Endodermal cell (in vitro differentiated cells): Measurements from ENCODE around the gene RSL24D1. TPM values are rescaled to one million over a fixed set of nuclear protein-coding genes. Genes with fewer than 3 reads are reported as not detected.
"Not testable (repeated sequence)": the region's sequence is repeated elsewhere in the genome, so short reads cannot be mapped to it uniquely, and the experiment has no call there.

Source experiments
- DNase-seq: peaks from one replicate; pipeline ENCODE4 v3.0.0-alpha.2; 2017
- H3K27ac ChIP-seq: 2 replicates; pipeline ENCODE4 v1.5.1; 2013; ENCODE audit warnings: mild to moderate bottlenecking, low read depth, low read length, moderate library complexity
- H3K27me3 ChIP-seq: 2 replicates; pipeline ENCODE4 v1.6.1; 2013; ENCODE audit warnings: mild to moderate bottlenecking, low read length, moderate library complexity; ENCODE audit not compliant: insufficient read depth, control insufficient read depth, poor library complexity, severe bottlenecking
- H3K36me3 ChIP-seq: 2 replicates; pipeline ENCODE4 v1.7.0; 2013; ENCODE audit warnings: mild to moderate bottlenecking, low read length, moderate library complexity; ENCODE audit not compliant: control insufficient read depth, insufficient read depth
- H3K4me1 ChIP-seq: one replicate; pipeline ENCODE4 v1.7.0; 2013; ENCODE audit warnings: low read length; ENCODE audit not compliant: control insufficient read depth, insufficient read depth
- H3K4me3 ChIP-seq: 2 replicates; pipeline ENCODE4 v1.5.1; 2013; ENCODE audit warnings: mild to moderate bottlenecking, low read length, moderate library complexity
- H3K9ac ChIP-seq: 2 replicates; pipeline ENCODE4 v1.6.1; 2013; ENCODE audit warnings: mild to moderate bottlenecking, low read length, moderate library complexity; ENCODE audit not compliant: poor library complexity, severe bottlenecking; ENCODE audit errors: extremely low read depth
- H3K9me3 ChIP-seq: 2 replicates; pipeline ENCODE4 v1.6.1; 2013; ENCODE audit warnings: mild to moderate bottlenecking, low read length, moderate library complexity; ENCODE audit not compliant: control insufficient read depth
- H3K27ac Mint-ChIP-seq: 2 replicates; pipeline ENCODE4 v1.8.0; 2020; ENCODE audit warnings: mixed read lengths
- H3K27me3 Mint-ChIP-seq: 2 replicates; pipeline ENCODE4 v1.8.0; 2021; ENCODE audit warnings: mild to moderate bottlenecking, mixed read lengths; ENCODE audit not compliant: insufficient read depth
- H3K36me3 Mint-ChIP-seq: 2 replicates; pipeline ENCODE4 v1.8.0; 2020; ENCODE audit warnings: low read depth, mixed read lengths
- H3K4me1 Mint-ChIP-seq: 2 replicates; pipeline ENCODE4 v1.8.0; 2020; ENCODE audit warnings: mixed read lengths
- H3K4me3 Mint-ChIP-seq: 2 replicates; pipeline ENCODE4 v1.8.0; 2020; ENCODE audit warnings: mild to moderate bottlenecking, moderate library complexity, mixed read lengths
- H3K9me3 Mint-ChIP-seq: 2 replicates; pipeline ENCODE4 v1.8.0; 2020; ENCODE audit warnings: mild to moderate bottlenecking, mixed read lengths
- WGBS, 2 experiments: methylation state at CpG; one replicate each; pipeline versions ENCODE4 v1.1.5 to v1.1.7; 2013; ENCODE audit warnings: missing lambda C conversion rate in 2 of 2, mixed read lengths in 1 of 2; ENCODE audit not compliant: insufficient coverage in 1 of 2, insufficient read length in 1 of 2; 5-methylcytosine and 5-hydroxymethylcytosine counted together
- total RNA-seq, 2 donors: library from RNA; stranded (reverse); fragmentation: NEBNext Ultra II Directional in 1 of 2; extraction: Animal tissue kit (Norgen Biotek cat#: 25700) in 1 of 2; gene quantifications; 2 replicates in 1 of 2; 3 replicates in 1 of 2; pipeline ENCODE4 v1.2.1, GENCODE V29; 2021
- TF ChIP-seq, protein P1 (sequence below): fragments of 200-600 bp; sonication (generic); conservative IDR thresholded peaks from 2 replicates; pipeline ENCODE4 v1.5.0; 2021; ENCODE audit warnings: antibody characterized with exemption, mild to moderate bottlenecking

RSL24D1 gene
- total RNA-seq, 2 donors from 2014 or later, result 75.9 to 79.8 TPM

DNA sequence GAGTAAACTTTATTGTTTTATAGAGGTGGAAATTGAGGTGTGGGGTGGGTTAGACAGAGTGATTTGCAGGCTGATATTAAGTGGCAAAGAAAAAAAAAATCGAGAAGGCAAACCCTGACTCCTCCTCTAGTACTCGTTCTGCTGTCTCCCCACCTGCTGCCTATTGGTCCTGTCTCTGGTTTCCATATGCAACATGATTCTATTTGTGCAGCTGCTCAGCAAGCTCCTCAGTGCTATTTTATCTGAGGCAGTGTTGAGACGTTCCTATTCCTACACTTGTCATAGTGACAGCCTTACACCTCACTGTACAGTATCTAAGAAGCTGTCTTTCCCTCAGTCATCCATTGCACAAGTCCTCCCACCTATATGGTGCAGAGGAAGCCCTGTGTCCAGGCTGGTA, 45.1 kb downstream of the RSL24D1 start:
- Mint-ChIP-seq H3K36me3 (no peaks in the 10 kb centered on the region), H3K4me1 (no peaks in the 10 kb centered on the region), H3K27me3 (no peaks in the 10 kb centered on the region), H3K27ac (no peak overlapping the region), H3K9me3 (peaks cover 6% of the 10 kb centered on the region), H3K4me3 (no peak overlapping the region)
- no peaks in the 10 kb centered on the region for H3K36me3 ChIP-seq
- no peak overlapping the region for H3K4me3 ChIP-seq
- H3K27me3 ChIP-seq, result no peaks in the 10 kb centered on the region
- H3K9me3 ChIP-seq, result no peaks in the 10 kb centered on the region
- 70 to 75% methylated on average over 3 of the region's 3 CpGs for WGBS, 2 experiments
- TF ChIP-seq, protein P1, sequence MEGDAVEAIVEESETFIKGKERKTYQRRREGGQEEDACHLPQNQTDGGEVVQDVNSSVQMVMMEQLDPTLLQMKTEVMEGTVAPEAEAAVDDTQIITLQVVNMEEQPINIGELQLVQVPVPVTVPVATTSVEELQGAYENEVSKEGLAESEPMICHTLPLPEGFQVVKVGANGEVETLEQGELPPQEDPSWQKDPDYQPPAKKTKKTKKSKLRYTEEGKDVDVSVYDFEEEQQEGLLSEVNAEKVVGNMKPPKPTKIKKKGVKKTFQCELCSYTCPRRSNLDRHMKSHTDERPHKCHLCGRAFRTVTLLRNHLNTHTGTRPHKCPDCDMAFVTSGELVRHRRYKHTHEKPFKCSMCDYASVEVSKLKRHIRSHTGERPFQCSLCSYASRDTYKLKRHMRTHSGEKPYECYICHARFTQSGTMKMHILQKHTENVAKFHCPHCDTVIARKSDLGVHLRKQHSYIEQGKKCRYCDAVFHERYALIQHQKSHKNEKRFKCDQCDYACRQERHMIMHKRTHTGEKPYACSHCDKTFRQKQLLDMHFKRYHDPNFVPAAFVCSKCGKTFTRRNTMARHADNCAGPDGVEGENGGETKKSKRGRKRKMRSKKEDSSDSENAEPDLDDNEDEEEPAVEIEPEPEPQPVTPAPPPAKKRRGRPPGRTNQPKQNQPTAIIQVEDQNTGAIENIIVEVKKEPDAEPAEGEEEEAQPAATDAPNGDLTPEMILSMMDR, result no peak
- no peak overlapping the region for H3K27ac ChIP-seq
- H3K4me1 ChIP-seq, result no peaks in the 10 kb centered on the region
- H3K9ac ChIP-seq, result no peak overlapping the region
- DNase-seq, result no peak

DNA sequence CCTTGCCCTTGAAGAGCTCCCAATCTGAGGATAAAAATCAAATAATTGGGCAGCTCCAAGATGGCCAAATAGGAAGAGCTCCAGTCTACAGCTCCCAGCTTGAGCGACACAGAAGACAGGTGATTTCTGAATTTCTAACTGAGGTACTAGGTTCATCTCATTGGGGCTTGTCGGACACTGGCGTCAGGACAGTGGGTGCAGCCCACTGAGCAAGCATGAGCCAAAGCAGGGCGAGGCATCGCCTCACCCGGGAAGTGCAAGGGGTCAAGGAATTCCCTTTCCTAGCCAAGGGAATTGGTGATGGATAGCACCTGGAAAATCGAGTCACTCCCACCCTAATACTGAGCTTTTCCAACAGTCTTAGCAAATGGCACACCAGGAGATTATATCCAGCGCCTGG, 53.6 kb downstream of the RSL24D1 start:
- H3K9me3 Mint-ChIP-seq, result peaks cover 58% of the 10 kb centered on the region
- not testable (repeated sequence) for H3K4me3 Mint-ChIP-seq, H3K27me3 Mint-ChIP-seq, H3K36me3 ChIP-seq, H3K36me3 Mint-ChIP-seq, H3K9ac ChIP-seq, H3K4me3 ChIP-seq, DNase-seq, H3K27ac ChIP-seq, H3K27ac Mint-ChIP-seq, H3K27me3 ChIP-seq, H3K4me1 ChIP-seq, H3K4me1 Mint-ChIP-seq
- H3K9me3 ChIP-seq, result peaks cover 19% of the 10 kb centered on the region
- 91 to 94% methylated on average over 7 to 8 of the region's 8 CpGs for WGBS, 2 experiments

DNA sequence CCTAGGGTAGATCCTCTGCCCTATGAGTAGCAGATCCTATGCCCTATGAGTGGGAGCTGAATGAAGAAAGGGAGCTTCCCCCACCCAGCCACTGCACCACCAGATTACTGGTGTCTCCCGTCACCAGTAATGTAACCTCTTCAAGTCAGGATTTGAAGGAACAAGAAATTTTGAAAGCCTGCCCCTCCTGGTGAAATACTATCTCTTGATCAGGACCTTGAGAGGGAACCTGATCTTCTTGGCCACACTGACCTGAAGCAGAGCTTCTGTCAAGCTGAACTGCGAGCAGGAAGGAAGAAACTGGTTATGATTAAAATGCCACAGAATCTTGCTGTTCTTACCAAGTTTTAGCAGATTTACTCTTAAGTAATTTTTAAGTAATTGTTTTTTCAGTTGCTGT, 62.8 kb downstream of the RSL24D1 start:
- TF ChIP-seq, protein P1, result peak; percentile 59
- no peak overlapping the region for H3K27ac ChIP-seq
- H3K4me3 Mint-ChIP-seq, result no peak overlapping the region

DNA sequence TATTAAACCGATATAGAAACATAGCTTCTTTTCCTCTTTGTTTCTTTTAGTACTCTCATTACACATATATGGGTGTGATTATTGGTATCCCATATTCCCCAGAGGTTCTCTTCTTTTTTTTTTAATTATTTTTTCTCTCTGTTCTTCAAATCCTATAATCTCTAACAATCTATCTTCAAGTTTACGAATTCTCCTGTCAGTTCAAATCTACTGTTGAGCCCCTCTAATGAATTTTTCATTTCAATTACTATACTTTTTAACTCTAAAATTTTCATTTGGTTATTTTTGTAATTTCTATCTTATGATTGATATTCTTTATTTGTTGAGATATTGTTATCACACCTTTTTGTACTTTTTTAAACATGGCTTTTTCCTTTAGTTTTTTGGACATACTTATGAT, 64.1 kb downstream of the RSL24D1 start:
- Mint-ChIP-seq H3K36me3 (no peaks in the 10 kb centered on the region), H3K27me3 (no peaks in the 10 kb centered on the region), H3K27ac (no peak overlapping the region), H3K4me1 (peaks cover 6% of the 10 kb centered on the region), H3K9me3 (no peaks in the 10 kb centered on the region), H3K4me3 (no peak overlapping the region)
- Histone ChIP-seq H3K36me3 (no peaks in the 10 kb centered on the region), H3K27ac (no peak overlapping the region), H3K4me3 (no peak overlapping the region), H3K9me3 (peaks cover 16% of the 10 kb centered on the region), H3K27me3 (no peaks in the 10 kb centered on the region), H3K4me1 (no peaks in the 10 kb centered on the region), H3K9ac (no peak overlapping the region)
- TF ChIP-seq, protein P1, result no peak
- DNase-seq, result no peak
- WGBS, 2 experiments, result 94% methylated on average over 1 of the region's 2 CpGs; no CpG with 5 or more reads in 1 of the 2 experiments

More for the DNA sequence above, 62.8 kb downstream of the RSL24D1 start:
- H3K4me3 ChIP-seq, result peak overlapping the region; percentile 7
- no peak overlapping the region for H3K27ac Mint-ChIP-seq
- H3K4me1 Mint-ChIP-seq, result peaks cover 6% of the 10 kb centered on the region
- H3K36me3 Mint-ChIP-seq, result no peaks in the 10 kb centered on the region
- H3K9me3 Mint-ChIP-seq, result no peaks in the 10 kb centered on the region
- peaks cover 16% of the 10 kb centered on the region for H3K9me3 ChIP-seq
- no peak for DNase-seq
- WGBS, 2 experiments, result 87 to 92% methylated on average over 2 of the region's 2 CpGs
- peaks cover 4% of the 10 kb centered on the region for H3K27me3 Mint-ChIP-seq
- H3K36me3 ChIP-seq, result no peaks in the 10 kb centered on the region
- no peaks in the 10 kb centered on the region for H3K4me1 ChIP-seq
- H3K9ac ChIP-seq, result no peak overlapping the region
- H3K27me3 ChIP-seq, result no peaks in the 10 kb centered on the region
